ENCODE measurements around the gene SEC16A. TPM values are rescaled to one million over a fixed set of nuclear protein-coding genes. Genes with fewer than 3 reads are reported as not detected.

SEC16A gene
- total and polyA plus RNA-seq, 4 donors, result 11.1 to 61.0 (median 58.1) TPM

- Histone ChIP-seq H3K9me3 (ENCODE audit: control insufficient read depth, low read length) (no peaks in the 10 kb centered on the region), H3K36me3 (ENCODE audit: control insufficient read depth in 1 of 2, insufficient read depth in 2 of 2, low read length in 1 of 2) (peaks cover 0 to 16% of the 10 kb centered on the region in 2 donors), H3K4me3 (ENCODE audit: low read length in 2 of 2) (no peak overlapping the region), H3K27ac (ENCODE audit: low read depth in 1 of 2, low read length in 2 of 2) (no peak overlapping the region), H3K27me3 (ENCODE audit: control insufficient read depth in 1 of 2, insufficient read depth in 2 of 2, low read length in 1 of 2) (no peaks in the 10 kb centered on the region), H3K4me1 (ENCODE audit: control insufficient read depth in 1 of 2, insufficient read depth in 2 of 2, low read length in 2 of 2) (no peaks in the 10 kb centered on the region)
- WGBS, 2 donors, result 92 to 94% methylated on average over 46 to 50 of the region's 50 CpGs
- DNase-seq (no peak), ATAC-seq (ENCODE audit: low FRiP score) (no peak)
- intact Hi-C loops (cut with DNase I), result loop anchor here in 1 of 2 donors (5.0 kb wide), 1 partner anchor 42 kb away; no protein-coding TSS in a partner anchor
Measured at GRCh38 chr9:136499935-136500910, 17.4 kb upstream of the SEC16A start.

- 86 to 89% methylated on average over 46 of the region's 46 CpGs for WGBS, 2 donors
- H3K36me3 ChIP-seq (ENCODE audit: control insufficient read depth in 1 of 2, insufficient read depth in 2 of 2, low read length in 1 of 2), result peaks cover 0 to 14% of the 10 kb centered on the region in 2 donors
- intact Hi-C loops (cut with DNase I), result loop anchor here in 1 of 2 donors (5.0 kb wide), 1 partner anchor 43 kb away; no protein-coding TSS in a partner anchor
- no peak for DNase-seq
- no peaks in the 10 kb centered on the region for H3K4me1 ChIP-seq (ENCODE audit: control insufficient read depth in 1 of 2, insufficient read depth in 2 of 2, low read length in 2 of 2)
- H3K9me3 ChIP-seq (ENCODE audit: control insufficient read depth, low read length), result no peaks in the 10 kb centered on the region
- H3K4me3 ChIP-seq (ENCODE audit: low read length in 2 of 2), result no peak overlapping the region
- no peaks in the 10 kb centered on the region for H3K27me3 ChIP-seq (ENCODE audit: control insufficient read depth in 1 of 2, insufficient read depth in 2 of 2, low read length in 1 of 2)
- H3K27ac ChIP-seq (ENCODE audit: low read depth in 1 of 2, low read length in 2 of 2), result no peak overlapping the region
- ATAC-seq (ENCODE audit: low FRiP score), result no peak
Measured at GRCh38 chr9:136499071-136499934, 16.5 kb upstream of the SEC16A start.

DNA sequence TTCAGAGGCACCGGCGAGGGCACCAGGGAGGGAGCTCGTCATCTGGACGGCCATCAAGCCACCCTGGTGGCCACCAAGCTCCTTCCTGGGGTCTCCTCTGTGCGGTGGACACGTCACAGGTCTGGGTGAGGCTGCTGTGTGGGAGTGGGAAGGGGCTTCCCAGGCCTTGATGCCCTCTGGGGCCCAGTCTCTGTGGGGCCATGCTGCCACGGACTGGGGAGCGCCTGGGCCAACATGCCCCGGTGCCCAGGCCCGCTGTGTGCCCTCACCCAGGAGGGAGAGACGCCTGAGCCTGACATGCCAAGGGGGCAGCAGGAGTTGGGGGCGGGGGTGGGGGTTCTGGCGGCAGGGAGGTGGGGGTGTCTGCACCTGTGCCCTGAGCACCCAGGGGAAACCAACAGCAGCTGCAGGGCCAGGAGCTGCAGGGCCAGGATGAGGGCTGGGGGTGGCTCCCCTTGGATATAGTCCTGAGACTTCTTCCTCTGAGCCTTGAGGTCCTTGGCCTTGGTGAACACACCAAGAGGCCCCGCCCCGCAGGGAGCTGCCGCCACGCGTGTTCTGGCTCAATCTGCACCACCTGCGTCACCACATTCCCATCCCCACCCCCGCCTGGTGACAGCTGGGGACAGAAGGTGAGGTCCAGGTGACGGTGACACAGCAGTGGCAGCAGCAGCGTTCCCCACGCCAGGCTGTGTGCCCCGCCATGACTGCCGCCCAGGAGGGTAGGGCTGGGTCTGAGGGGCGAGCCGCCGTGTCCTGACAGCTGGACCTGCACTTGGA is 15.3 kb upstream of the SEC16A start:
- H3K4me1 ChIP-seq (ENCODE audit: control insufficient read depth in 1 of 2, insufficient read depth in 2 of 2, low read length in 2 of 2), result no peaks in the 10 kb centered on the region
- DNase-seq, result no peak
- no peak for ATAC-seq (ENCODE audit: low FRiP score)
- intact Hi-C loops (cut with DNase I), result loop anchor here in 1 of 2 donors (5.0 kb wide), 1 partner anchor 44 kb away; no protein-coding TSS in a partner anchor
- H3K4me3 ChIP-seq (ENCODE audit: low read length in 2 of 2), result no peak overlapping the region
- H3K36me3 ChIP-seq (ENCODE audit: control insufficient read depth in 1 of 2, insufficient read depth in 2 of 2, low read length in 1 of 2), result peaks cover 0 to 14% of the 10 kb centered on the region in 2 donors
- no peaks in the 10 kb centered on the region for H3K27me3 ChIP-seq (ENCODE audit: control insufficient read depth in 1 of 2, insufficient read depth in 2 of 2, low read length in 1 of 2)
- H3K9me3 ChIP-seq (ENCODE audit: control insufficient read depth, low read length), result no peaks in the 10 kb centered on the region
- H3K27ac ChIP-seq (ENCODE audit: low read depth in 1 of 2, low read length in 2 of 2), result no peak overlapping the region
- 88 to 90% methylated on average over 28 of the region's 28 CpGs for WGBS, 2 donors

DNA sequence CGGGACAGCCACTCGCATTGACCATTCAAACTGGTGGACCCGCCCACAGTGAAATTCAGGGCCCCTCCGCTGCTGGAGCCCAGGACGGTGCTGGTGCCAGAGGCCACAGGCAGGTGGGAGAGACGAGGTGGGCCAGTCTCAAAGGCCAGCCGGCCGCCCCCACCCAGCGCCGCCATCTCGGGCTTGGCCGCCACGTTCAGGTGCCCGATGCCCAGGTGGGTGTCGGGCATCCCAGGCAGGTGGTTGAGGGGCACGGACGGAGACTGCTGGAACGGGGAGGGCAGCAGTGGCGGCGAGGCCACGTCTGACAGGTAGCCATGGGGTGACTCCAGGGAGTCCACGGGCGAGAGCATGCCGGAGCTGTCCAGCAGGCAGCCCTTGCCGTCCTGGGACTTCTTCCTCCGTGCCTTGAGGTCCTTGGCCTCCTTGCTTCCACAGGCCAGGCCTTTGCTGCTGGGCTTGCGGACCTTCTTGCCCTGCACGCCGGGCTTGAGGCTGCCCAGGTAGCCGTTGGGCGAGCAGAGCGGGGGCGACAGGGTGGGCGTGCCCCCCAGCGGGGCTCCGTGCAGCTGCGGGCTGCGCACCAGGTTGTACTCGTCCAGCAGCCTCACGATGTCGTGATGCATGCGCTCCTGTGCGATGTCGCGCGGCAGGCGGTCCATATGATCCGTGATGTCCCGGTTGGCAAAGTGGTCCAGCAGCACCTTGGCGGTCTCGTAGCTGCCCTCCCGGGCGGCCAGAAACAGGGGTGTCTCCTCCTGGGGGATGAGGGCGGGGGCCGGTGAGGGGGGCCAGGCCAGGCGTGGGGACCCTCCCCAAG is 14.2 kb upstream of the SEC16A start:
- peaks cover 0 to 14% of the 10 kb centered on the region in 2 donors for H3K36me3 ChIP-seq (ENCODE audit: control insufficient read depth in 1 of 2, insufficient read depth in 2 of 2, low read length in 1 of 2)
- H3K9me3 ChIP-seq (ENCODE audit: control insufficient read depth, low read length), result no peaks in the 10 kb centered on the region
- WGBS, 2 donors, result 91% methylated on average over 56 of the region's 56 CpGs
- H3K27me3 ChIP-seq (ENCODE audit: control insufficient read depth in 1 of 2, insufficient read depth in 2 of 2, low read length in 1 of 2), result no peaks in the 10 kb centered on the region
- no peaks in the 10 kb centered on the region for H3K4me1 ChIP-seq (ENCODE audit: control insufficient read depth in 1 of 2, insufficient read depth in 2 of 2, low read length in 2 of 2)
- ATAC-seq (ENCODE audit: low FRiP score) (no peak), DNase-seq (no peak)
- no peak overlapping the region for H3K27ac ChIP-seq (ENCODE audit: low read depth in 1 of 2, low read length in 2 of 2)
- no peak overlapping the region for H3K4me3 ChIP-seq (ENCODE audit: low read length in 2 of 2)
- intact Hi-C loops (cut with DNase I), result loop anchor here in 1 of 2 donors (5.0 kb wide), 1 partner anchor 45 kb away; no protein-coding TSS in a partner anchor

DNA sequence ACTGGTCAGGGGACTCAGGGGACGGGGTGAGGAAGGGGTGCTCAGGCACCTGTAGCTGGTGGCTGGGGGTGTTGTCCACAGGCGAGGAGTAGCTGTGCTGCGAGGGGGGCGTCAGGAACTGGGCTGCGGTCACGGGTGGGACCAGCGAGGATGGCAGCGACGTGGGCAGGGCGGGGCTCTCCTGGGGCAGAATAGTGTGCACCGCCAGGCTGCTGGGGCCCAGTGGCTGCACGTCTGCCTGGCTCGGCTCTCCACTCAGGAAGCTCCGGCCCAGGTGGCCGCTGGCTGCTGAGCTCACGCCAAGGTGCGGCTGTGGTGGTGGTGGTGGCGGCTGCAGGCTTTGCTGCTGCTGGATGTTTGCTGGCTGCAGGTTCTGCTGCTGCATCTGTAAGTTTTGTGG is 13.3 kb upstream of the SEC16A start:
- Histone ChIP-seq H3K4me3 (ENCODE audit: low read length in 2 of 2) (no peak overlapping the region), H3K36me3 (ENCODE audit: control insufficient read depth in 1 of 2, insufficient read depth in 2 of 2, low read length in 1 of 2) (peaks cover 0 to 14% of the 10 kb centered on the region in 2 donors), H3K27me3 (ENCODE audit: control insufficient read depth in 1 of 2, insufficient read depth in 2 of 2, low read length in 1 of 2) (no peaks in the 10 kb centered on the region), H3K27ac (ENCODE audit: low read depth in 1 of 2, low read length in 2 of 2) (no peak overlapping the region), H3K9me3 (ENCODE audit: control insufficient read depth, low read length) (no peaks in the 10 kb centered on the region), H3K4me1 (ENCODE audit: control insufficient read depth in 1 of 2, insufficient read depth in 2 of 2, low read length in 2 of 2) (no peaks in the 10 kb centered on the region)
- ATAC-seq (ENCODE audit: low FRiP score), result no peak
- WGBS, 2 donors, result 92 to 93% methylated on average over 11 to 18 of the region's 18 CpGs
- DNase-seq, result no peak
- intact Hi-C loops (cut with DNase I), result loop anchor here in 1 of 2 donors (5.0 kb wide), 1 partner anchor 46 kb away; no protein-coding TSS in a partner anchor

DNA sequence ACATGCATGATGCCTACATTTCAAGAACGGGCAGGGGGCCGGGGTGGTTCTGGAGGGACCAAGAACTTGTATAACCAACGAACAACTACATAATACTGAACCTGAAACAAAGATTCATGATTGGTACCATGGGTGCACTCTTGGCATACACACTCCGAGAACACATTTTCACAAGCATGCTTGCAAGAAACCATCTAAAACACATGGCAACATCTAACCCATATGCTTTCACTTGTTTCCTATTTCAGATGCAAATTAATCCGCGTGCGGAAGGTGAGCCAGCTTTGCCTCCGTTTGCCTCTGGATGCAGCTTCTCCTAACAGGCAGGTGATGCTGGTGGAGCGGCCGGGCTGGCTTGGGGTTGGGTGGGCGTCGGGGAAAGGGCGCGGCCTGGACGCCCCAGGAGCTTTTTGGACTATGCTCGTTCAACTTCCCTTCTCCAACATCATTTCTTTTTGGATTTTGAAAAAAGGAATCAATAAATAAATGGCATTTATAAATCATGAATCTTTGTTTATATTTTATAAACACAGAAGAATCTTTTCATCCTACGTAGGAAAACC is 12.5 kb upstream of the SEC16A start:
- 82 to 86% methylated on average over 17 of the region's 17 CpGs for WGBS, 2 donors
- no peaks in the 10 kb centered on the region for H3K27me3 ChIP-seq (ENCODE audit: control insufficient read depth in 1 of 2, insufficient read depth in 2 of 2, low read length in 1 of 2)
- H3K27ac ChIP-seq (ENCODE audit: low read depth in 1 of 2, low read length in 2 of 2), result no peak overlapping the region
- no peak for DNase-seq
- intact Hi-C loops (cut with DNase I), result loop anchor here in 1 of 2 donors (5.0 kb wide), 1 partner anchor 47 kb away; no protein-coding TSS in a partner anchor
- H3K4me1 ChIP-seq (ENCODE audit: control insufficient read depth in 1 of 2, insufficient read depth in 2 of 2, low read length in 2 of 2), result no peaks in the 10 kb centered on the region
- H3K36me3 ChIP-seq (ENCODE audit: control insufficient read depth in 1 of 2, insufficient read depth in 2 of 2, low read length in 1 of 2), result peaks cover 0 to 12% of the 10 kb centered on the region in 2 donors
- H3K9me3 ChIP-seq (ENCODE audit: control insufficient read depth, low read length), result no peaks in the 10 kb centered on the region
- H3K4me3 ChIP-seq (ENCODE audit: low read length in 2 of 2), result no peak overlapping the region
- ATAC-seq (ENCODE audit: low FRiP score), result no peak

DNA sequence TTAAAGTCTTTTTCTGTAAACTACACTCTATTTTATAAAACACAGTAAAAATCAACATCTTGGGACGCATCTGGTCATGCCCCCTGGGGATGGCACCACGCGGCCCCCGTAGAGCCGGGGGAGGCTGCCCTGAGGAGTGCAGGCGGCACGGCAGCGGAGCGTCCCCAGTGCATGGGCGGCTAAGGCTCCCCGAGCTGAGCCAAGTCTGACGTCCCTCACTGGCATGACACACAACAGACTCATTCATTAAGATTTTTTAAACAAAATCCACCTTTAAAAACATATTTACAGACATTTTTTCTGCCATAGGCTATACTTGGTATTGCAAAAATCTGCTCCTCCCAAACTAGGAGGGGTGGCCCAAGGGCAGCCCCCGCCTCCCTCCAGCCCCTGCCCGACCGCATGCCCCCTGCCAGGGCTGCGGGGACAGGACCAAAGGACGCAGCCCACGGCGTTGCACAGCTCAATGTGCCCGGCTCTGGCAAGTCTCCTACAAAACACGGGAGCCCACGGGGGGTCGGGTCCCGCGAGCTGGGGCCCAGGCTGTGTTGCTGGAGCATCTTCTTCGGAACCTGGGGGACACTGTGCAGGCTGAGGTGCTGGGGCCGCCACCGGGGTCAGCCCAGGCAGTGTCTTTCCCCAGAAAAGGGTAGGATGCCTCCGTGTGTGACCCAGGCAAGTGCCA is 11.8 kb upstream of the SEC16A start:
- DNase-seq (no peak), ATAC-seq (ENCODE audit: low FRiP score) (no peak)
- Histone ChIP-seq H3K4me3 (ENCODE audit: low read length in 2 of 2) (no peak overlapping the region), H3K4me1 (ENCODE audit: control insufficient read depth in 1 of 2, insufficient read depth in 2 of 2, low read length in 2 of 2) (no peaks in the 10 kb centered on the region), H3K27ac (ENCODE audit: low read depth in 1 of 2, low read length in 2 of 2) (no peak overlapping the region), H3K27me3 (ENCODE audit: control insufficient read depth in 1 of 2, insufficient read depth in 2 of 2, low read length in 1 of 2) (no peaks in the 10 kb centered on the region), H3K36me3 (ENCODE audit: control insufficient read depth in 1 of 2, insufficient read depth in 2 of 2, low read length in 1 of 2) (peaks cover 0 to 11% of the 10 kb centered on the region in 2 donors), H3K9me3 (ENCODE audit: control insufficient read depth, low read length) (no peaks in the 10 kb centered on the region)
- intact Hi-C loops (cut with DNase I), result loop anchor here (5.0 kb wide), 2 partner anchors 33 to 48 kb away; no protein-coding TSS in a partner anchor
- WGBS, 2 donors, result 26 to 61% methylated on average over 29 of the region's 29 CpGs
